ENCODE results near the gene CLMN.
"Not testable (repeated sequence)": the region's sequence is repeated elsewhere in the genome, so short reads cannot be mapped to it uniquely, and the experiment has no call there.

CLMN gene

DNA sequence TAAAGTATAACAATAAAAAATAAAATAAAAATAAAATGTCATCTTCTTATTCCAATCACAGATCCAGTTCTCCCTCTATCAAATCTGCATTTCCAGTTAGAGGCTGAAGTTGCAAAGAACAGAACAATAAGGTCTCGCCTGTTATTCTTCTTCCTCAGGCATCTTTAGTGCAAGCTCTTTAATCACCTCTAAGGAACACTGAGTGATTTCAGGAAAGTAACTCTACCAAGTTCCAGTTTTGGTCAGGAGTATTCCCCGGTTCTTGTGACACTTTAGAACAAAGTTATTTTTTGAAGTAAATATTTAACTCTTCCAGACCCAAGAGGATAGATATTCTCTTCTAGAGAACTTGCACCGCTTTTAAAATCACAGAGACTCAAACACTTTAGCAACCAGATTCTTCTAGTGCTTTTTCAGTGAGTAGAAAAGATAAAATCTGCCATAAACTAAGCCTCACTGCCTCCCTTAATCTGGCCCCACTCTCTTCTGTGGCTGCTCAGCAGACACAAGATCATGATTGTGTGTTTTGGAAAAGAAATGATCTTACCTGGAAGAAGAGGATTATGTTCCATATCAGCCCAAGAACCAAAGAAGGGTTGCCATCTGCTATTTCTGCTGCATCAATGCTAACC is 104.5 kb downstream of the CLMN start:
- no peak for DNase-seq

DNA sequence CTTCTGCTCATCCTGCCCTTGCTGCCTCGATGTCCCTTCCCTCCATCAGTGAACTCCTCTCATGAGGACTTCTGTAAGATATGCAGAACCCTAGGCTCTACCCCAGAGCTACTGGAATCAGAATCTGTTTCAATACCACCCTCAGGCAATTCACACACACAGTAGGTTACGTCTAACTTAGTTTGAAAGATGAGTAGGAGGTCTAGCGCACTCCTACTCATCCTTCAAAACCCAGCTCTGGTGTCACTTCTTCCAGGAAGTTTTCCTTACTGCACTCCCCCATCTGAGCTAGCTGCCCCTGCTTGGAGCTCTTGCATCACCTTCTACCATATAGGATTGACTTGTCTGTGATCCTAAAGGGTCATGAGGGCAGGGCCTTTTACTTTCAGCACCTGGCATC is 105.9 kb downstream of the CLMN start:
- DNase-seq = no peak

DNA sequence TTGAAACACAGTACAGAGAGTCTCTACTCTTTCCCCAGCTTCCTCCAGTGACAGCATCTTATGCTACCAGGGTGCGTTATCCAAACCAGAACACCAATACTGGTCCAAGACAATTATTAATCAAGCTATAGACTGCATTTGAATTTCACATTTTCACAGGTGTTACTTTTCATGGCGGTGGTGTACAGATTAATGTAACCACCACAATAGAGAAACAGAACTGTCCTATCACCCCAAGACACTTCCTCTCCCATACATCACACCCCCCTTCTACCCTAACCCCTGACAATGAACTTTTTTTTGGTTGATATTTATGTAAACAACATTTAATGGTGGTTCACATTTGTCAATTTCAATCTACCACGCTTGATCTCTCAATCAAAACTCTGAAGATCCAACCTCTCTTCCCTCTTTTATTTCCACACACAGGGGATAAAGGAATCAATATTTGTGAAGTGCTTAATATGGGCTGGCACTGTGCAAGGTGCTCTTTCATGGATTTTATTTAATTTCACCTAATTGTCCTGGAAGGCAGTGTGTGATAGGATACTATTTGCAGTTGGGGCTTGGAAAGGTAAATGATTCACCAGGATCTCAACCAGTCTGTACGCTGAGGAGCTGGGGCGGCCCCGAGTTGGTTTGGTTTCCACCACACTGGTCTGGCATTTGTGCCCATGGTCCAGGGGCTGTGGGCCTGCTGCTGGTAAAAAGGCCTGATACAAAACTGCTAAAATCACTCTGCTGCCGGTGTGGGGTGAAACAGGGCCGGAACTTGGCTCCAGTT is 107.8 kb downstream of the CLMN start:
- DNase-seq = no peak

DNA sequence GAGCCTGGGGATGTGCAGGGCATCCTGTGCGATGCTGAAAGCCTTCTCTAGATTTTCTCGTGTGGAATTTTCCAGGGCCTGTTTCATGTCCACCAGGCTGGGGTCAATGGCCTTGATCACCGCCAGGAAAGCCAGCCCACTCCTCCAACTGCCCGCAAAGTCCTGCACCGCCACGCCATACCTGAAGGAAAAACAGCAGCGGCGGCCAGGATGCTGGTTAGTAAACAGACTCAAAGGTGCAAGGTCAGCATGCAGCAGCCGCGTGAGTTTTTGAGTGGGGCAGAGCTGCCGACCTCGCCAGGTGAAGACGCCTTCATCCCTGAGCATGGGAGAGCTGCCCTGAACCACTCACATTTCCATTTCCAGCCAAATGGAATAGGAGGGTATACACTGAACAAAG is 109.0 kb downstream of the CLMN start:
- no peak for DNase-seq

DNA sequence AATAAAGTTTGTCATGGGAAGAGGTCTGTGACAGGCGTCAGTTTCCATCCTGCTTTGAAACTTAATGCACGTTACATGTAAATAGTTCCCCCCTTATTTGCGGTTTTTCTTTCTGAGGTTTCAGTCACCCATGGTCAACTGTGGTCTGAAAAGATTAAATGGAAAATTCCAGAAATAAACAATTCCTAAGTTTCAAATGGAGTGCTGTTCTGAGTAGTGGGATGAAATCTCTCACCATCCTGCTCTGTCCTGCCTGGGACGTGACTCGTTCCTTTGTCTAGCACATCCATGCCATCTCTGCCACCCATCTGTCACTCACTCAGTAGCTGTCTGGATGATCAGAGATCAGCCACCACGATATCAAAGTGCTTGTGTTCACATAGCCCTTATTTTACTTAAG is 111.1 kb downstream of the CLMN start:
- DNase-seq = no peak

DNA sequence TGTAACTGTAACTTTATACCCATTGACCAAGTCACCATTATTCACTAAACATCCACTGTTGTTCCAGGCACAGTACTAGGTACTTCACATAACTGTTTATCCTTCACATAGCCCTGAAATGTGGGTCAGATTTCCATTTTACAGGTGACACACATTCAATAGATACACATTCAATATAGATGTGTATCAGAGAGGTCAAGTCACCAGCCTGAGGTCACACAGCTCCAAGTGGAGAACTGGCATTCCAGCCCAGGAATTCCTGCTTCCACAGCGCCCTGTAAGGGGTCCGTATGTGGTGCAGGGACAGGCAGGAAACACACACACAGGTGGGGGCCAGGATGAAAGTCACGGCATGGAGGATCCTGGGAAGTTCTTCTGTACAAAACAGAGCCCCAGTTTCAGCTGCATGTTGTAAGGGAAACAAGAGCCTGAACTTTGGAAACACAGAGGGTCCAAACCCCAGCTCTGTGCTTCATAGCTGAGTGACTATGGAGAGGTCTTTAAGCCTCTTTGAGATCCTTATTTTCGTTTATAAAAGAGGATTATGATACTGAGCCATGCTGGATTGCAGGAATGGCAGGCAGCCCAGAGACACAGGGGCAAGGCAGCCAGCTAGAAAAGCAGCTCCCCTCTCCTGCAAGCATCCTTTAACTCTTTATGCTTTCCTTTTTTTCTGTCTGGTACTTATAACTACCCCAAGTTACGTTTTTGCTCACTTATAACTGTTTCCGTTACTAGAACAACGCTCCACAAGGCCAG is 112.1 kb downstream of the CLMN start:
- DNase-seq = no peak

DNA sequence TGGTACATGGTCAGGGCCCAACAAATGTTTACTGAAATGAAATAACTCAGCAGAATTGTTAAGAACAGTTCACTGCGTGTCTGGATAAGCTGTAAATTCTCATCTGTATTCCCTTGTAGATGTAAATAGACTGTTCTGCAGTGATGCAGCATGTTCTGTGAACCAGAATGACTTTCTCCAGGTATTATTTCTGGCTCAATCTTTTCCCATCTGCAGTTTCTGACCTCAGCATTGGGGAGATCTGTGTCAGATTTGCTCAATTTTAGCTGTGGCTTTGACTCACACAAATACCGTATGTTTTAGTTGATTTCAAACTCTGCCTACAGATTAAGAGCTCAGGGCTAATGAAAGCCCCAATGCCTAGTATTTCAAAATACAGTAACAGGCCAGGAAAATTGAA is 113.2 kb downstream of the CLMN start:
- no peak for DNase-seq

DNA sequence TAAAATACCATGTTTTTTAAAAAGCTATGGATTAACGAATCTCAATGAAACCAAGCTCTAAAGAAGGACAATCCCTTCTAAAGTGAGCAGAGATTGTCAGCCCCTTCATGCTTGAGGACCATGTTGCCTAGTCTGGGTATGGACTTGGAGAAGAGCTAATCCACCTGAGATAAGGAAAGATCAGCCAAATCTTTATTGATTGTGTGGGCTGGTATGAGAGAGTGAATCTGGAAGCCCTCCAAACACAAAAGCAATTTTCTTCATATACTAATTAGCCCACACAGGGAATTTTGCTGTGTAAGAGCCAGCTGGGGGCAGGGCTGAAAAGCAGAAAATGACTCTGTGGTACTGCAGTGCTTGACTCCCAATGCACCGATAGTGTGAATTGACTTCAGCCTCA is 115.0 kb downstream of the CLMN start:
- no peak for DNase-seq

DNA sequence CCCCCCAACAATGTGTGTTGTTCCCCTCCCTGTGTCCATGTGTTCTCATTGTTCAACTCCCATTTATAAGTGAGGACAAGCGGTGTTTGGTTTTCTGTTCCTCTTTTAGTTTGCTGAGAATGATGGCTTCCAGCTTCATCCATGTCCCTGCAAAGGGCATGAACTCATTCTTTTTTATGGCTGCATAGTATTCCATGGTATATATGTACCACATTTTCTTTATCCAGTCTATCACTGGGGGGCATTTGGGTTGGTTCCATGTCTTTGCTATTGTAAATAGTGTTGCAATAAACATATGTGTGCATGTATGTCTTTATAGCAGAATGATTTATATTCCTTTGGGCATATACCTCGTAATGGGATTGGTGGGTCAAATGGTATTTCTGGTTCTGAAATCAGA is 118.0 kb downstream of the CLMN start:
- not testable (repeated sequence) for DNase-seq

DNA sequence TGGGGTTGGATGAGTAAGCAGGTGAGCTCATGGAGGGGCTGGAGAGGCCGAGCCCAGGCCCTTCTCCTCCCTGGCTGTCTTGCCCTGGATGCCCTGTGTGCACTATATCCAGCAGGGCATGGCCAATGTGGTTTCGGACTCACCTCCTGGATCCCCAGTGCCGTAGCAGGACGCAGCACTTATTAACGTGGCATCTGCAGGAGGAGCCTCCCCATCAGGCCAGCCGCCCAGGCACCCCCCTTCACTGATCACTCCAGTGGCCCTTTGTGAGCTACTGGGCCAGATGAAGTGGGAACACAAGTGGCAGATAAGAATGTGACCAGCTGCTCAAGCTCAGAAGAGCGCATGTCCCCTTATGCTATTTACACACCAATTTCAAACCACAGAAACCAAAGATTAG is 119.3 kb downstream of the CLMN start:
- DNase-seq = no peak

DNA sequence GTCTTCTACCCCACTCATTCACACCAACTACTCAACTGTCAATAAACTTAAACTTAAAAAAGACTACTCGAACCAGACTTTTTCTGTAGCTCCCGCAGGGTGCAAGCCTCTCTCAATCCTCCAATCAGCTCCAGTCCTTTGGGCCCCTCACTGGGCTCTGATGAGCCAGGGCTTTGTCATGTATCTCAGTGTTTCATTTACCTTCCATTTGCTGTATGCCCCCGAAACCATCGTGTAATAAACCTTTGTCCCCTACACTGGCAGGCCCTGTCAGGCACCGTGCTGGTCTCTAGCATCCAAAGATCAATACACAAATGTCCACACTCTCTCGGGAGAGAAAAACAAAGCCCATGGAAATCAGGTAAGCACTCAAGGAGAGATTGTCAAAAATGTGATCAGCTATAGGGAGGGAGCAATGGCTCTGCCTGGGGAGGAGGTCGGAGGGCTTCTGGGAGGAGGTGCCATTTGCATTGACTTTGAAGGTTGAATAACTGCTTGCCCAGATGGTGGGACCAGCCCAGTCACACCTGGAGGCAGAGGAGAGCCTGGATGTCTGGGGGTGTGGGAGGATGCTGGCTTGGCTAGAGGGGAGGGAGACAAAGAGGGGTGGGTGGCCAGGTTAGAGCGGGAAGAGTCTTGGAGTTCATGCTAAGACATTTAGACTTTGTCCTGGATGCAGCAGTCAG is 120.3 kb downstream of the CLMN start:
- DNase-seq = no peak

DNA sequence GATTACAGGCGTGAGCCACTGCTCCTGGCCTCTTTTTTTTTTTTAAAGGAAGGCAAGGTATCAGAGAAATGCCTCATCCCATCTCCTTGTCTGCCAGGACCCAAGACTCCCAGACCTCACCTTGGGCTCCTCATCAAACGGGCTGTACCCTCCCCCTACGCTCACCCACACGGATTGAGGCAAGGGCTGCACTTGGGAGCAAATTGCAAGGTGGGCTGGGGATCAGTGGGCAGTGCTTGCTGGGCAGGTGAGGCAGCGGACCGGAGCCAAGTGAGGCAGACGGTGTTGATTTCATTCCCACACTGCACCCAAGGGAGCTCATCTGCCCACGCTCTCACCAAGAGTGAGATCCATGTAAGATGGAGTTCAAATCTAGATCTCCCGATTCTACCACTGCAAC is 121.4 kb downstream of the CLMN start:
- DNase-seq = no peak

DNA sequence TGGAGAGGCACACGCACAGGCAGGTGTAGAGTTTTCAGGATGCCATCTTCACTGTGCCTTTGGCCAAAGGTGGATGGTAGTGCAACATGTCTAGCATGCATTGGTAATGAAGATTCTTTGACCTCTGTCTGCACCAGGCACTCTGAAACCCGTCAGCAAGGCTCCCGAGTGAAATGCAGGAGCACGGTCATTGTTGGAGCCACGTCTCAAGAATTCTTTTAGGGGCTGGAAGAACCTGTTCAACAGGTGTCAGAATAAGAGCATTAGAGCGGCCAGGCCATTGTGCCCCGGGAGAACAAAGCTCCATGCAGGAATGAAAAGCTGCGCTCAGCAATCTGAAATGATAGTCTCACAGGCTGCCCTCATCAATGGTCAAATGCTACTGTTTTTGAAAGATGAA is 122.2 kb downstream of the CLMN start:
- DNase-seq = no peak

DNA sequence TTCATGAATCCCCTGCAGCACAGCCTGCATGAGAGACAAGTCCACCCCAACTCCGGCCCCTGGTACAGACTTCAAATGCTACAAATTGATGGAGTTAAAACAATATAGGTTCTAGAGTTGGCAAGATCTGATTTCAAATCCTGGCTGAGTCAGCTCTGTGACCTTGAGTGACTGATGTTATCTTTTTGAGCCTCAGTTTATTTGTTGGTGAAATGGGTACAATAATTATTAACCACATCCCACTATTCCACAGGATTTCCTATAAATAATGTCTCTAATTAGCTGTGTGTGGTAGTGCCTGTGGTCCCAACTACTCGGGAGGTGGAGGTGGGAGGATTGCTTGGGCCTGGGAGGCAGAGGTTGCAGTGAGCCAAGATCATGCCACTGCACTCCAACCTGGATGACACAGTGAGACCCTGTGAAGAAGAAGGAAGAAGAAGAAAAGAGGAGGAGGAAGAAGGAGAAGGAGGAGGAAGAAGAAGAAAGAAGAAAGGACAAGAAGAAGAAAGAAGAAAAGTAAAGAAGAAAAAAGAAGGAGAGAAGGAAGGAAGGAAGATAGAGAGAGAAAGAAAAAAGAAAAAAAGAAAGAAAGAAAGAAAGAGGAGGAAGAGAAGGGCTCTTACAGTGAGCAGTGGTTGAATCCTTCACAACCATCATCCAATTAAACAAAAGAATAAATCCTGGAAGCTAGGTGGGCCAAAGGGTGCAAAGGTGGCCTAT is 122.7 kb downstream of the CLMN start:
- no peak for DNase-seq

DNA sequence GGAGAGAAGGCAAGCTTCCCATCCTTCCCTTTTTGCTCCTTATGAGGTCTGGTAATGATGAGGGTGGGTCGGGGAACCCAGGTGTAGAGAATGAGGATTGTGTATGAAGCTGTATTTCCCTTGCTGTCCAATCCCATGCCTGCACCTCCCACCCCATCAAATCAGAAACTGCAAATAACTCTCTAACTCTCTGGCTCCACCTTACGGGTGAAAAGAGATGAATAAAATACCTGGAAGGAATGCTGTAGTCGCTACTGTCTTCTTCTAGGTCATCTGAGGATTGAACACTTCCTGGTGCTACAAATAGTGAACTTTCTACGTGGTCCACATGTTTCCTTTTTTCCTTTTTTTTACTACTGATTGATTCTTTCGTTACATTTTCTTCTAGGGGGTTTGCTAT is 123.4 kb downstream of the CLMN start:
- DNase-seq = no peak

DNA sequence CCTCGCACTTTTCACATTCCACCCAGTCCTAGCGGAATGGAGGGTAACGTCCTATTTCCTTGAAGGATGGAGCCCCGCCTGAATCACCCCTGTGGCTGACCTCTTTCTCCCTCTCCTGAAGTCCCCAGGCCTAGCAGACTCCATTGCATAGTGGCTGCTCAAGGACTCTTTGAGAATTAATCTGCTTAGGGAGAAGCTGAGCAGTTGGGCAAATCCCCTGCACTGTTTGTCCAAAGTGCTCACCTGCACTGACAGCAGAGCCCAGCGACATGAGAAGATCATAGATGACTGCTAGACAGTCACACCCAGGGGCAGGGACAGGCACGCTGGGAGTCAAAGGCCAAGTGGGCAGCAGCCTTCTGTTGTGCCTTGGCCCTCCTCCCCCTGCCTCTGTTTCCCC is 124.7 kb downstream of the CLMN start:
- DNase-seq = no peak

DNA sequence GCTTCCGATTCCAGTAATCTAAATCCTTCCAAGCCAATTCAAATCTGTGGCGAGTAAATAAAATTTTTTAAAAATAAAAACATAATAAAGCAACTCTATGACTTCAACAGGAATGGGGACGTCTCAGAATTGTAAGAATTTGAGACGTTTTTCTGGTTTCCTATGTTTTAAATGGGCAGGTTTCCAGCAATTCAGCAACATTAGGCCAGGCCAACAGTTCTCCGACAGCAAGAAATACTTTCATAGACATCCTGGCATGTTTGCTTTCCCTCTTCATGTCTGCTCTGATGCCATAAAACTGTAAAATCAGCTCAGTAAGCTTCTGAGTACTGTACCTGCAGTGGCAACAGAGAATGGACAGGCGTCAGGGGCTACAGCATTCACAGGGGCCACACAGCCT is 126.6 kb downstream of the CLMN start:
- no peak for DNase-seq

DNA sequence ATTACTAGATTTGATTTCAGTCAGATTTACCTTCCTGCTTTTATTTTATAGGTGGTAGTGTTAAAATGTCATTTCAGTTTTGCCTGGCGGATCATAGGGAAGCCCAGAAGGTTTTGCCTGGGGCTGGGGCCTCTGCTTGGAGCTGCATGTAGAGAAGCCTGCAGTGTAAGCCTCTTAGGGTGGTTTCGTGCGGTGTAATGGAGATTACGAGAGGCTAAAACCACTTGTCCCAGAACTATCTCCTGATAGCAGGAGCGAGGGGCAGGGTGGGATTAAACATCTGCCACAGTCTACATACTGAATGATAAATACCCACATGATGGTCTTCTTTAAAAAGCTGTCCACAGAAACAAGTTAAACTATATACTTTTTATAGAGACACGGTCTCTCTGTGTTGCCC is 127.4 kb downstream of the CLMN start:
- no peak for DNase-seq

DNA sequence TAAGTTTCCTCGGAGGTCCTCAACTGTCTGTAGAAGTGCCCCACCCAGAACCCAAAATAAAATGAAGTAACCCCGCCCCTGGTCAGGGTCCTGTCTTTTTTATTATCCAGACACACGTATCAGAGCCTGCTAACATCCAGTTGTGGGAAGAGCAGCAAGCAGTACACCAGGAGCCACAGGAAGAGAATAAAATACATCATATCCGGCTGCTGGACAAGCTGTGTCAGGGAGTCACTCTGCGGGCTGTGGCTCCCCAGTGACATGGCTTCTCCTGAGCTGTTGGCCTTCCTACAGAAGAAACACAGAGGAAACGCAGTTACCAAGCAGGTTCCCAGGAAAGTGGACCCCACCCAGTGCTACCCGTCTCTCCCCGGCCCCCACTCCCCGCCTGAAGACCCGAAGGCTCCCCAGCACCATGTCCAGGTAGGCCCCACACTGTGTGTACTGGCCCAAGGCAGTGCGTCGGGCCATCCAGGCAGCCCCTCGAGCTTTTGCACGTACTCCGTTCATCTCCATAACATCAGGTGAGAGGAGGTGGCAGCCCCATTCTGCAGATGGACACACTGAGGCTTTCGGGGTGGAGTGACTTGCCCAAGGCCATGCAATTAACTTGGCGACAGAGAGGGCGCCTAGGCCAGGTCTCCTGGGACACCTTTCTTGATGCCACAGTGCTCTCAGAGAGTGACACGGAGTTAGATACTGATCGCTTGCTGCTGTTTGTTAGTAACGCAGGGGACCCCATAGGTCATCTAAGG is 128.1 kb downstream of the CLMN start:
- no peak for DNase-seq

DNA sequence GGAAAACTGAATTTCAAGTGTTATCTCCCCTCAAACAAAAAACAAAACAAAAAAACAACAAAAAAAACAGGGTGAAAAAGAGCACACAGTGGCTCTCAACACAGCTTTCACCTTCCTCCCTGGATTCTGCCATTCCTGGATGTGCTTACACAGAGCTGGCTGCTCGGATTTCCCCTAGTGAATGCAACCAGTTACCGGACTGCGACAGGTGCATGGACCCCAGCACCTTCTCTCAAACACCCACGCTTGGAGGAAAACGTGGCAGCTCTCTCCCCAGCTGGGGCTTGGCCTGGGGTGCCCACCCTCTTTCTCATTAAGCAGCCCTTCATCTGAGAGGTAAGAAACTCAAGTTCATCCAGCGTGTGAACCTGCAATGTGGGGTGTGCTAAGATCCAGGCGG is 128.9 kb downstream of the CLMN start:
- DNase-seq = no peak

DNA sequence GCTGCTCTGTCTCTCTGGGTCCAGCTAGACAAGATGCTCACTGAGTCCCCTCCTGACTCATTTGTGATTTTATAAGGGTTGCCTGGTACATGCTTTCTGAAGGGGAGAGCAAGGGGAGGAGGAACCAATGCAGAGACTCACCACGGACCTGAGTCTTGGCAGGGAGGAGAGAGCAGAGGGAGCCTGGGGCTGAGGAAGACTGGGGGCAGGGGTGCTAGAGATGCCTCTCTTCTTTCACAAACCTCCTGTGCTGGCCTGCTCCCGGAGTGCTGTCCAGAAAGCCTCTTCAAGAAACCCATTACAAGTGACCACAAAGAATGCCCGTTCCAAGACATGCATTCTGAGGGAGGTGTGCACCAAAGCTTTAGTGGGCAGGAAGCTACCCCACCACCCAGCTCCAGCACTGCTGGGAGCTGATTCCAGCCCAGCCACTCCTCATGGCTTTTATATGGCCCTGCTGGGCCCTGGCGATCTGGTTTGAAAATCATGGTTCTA is 129.3 kb downstream of the CLMN start:
- no peak for DNase-seq
